MG63 (cell line): Measurements from ENCODE around the gene HAPLN3. TPM values are rescaled to one million over a fixed set of nuclear protein-coding genes. Genes with fewer than 3 reads are reported as not detected.
"Not testable (repeated sequence)": the region's sequence is repeated elsewhere in the genome, so short reads cannot be mapped to it uniquely, and the experiment has no call there.

ENCODE experiments used
- DNase-seq: peaks from one replicate; pipeline ENCODE4 v3.0.0-alpha.2; 2020
- H3K27me3 ChIP-seq: fragments of 250-450 bp; sonication (Bioruptor Pico); 2 replicates; pipeline ENCODE4 v1.5.1; 2020; ENCODE audit warnings: mild to moderate bottlenecking, moderate library complexity
- H3K36me3 ChIP-seq: fragments of 250-450 bp; sonication (Bioruptor Pico); 2 replicates; pipeline ENCODE4 v1.5.1; 2020; ENCODE audit warnings: mild to moderate bottlenecking, moderate library complexity
- H3K4me3 ChIP-seq: fragments of 250-450 bp; sonication (Bioruptor Pico); 2 replicates; pipeline ENCODE4 v1.5.1; 2020; ENCODE audit warnings: mild to moderate bottlenecking, moderate library complexity
- H3K9me3 ChIP-seq: fragments of 250-450 bp; sonication (Bioruptor Pico); 2 replicates; pipeline ENCODE4 v1.5.1; 2020; ENCODE audit warnings: mild to moderate bottlenecking, moderate library complexity
- total RNA-seq: library from RNA; depleted of rRNA; stranded (reverse); fragments of >200 nt; shearing (Covaris generic); gene quantifications from 2 replicates; pipeline ENCODE4 v1.2.3, GENCODE V29; 2014; ENCODE audit warnings: low replicate concordance; rRNA removed

Gene HAPLN3, protein sequence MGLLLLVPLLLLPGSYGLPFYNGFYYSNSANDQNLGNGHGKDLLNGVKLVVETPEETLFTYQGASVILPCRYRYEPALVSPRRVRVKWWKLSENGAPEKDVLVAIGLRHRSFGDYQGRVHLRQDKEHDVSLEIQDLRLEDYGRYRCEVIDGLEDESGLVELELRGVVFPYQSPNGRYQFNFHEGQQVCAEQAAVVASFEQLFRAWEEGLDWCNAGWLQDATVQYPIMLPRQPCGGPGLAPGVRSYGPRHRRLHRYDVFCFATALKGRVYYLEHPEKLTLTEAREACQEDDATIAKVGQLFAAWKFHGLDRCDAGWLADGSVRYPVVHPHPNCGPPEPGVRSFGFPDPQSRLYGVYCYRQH
- 0.47 and 1.7 TPM in 2 replicates for total RNA-seq

DNA sequence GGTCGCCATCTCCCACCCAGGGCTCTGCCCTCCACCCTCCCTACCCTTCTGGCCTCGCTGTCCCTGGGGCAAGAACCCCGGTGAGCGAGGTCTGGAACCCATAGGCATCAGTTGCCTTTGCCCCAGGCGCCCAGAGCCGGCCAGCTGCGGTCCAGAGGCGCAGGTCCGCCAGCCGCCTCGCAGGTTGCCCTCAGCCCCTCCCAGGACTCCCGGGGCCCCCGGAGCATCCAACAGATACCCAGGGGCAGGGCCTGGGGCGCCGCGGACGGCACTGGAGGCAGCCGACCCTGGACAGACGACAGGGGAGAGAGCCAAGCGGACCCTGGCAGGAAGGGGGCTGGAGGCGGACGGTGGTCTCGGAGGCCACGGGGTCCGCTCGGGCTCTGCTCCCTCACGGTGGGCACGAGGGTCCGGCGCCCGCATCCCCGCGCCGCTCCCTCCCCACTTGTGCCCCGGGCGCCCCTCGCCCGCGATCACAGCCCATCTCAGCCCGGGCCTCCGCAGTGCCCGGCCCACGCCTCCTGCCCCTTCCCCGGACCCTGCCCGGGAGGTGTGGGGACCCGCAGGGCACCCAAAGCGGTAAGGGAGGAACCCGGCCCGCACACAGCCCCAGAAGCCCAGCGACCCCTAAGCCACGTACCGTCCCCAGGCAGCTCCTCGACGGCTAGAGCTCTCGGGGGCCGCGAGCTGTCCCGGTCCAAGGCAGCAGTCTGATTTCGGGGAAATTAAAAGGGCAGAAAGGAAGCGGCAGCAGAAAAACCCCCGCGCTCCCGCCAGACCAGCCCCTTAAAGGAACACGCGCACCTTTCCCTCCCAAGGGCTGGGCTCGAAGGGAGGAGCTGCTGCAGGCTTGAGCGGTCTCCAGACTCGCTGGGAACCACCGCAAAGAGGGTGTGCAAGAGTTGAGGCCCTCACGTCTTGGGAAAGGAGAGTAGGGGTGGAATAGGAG lies at the start of gene HAPLN3:
Gene HAPLN3, minus strand, starts transcription at position 726 of the 949 bp plus-strand sequence. CDS start 8,246 bp downstream, outside the sequence.
- DNase-seq, result no peak
- H3K36me3 ChIP-seq, result no peaks in the 10 kb centered on the region; the same call in 1 of the 2 replicates

DNA sequence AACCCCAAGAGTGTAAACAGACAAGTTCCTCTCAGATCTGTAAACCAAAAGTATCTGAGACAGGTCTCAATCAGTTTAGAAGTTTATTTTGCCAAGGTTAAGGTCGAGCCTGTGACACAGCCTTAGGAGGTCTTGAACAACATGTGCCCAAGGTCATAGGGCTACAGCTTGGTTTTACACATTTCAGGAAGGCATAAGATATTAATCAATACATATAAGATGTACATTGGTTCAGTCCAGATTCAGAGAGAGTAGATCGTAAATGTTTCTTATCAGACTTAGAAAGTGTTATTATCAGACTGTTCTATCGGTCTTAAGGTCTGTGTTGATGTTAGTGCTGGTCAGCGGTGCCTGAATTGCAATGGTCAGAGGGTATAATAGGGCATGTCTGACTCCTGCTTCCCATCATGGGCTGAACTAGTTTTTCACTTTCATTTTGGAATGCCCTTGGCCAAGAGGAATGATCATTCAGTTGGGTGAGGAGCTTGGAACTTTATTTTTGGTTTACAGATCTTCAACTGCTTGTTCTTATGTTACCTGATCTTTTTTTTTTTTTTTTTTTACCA lies 44.8 kb upstream of the HAPLN3 start:
- no peak for DNase-seq
- no peaks in the 10 kb centered on the region for H3K36me3 ChIP-seq
- H3K4me3 ChIP-seq, result no peak overlapping the region

More for the DNA sequence above, at the start of gene HAPLN3:
- Histone ChIP-seq H3K9me3 (no peaks in the 10 kb centered on the region), H3K27me3 (0 out of 2 replicates have a peak, but pooled peaks cover 4% of the 10 kb centered on the region), H3K4me3 (peak within 1 kb of the TSS; percentile 42)

DNA sequence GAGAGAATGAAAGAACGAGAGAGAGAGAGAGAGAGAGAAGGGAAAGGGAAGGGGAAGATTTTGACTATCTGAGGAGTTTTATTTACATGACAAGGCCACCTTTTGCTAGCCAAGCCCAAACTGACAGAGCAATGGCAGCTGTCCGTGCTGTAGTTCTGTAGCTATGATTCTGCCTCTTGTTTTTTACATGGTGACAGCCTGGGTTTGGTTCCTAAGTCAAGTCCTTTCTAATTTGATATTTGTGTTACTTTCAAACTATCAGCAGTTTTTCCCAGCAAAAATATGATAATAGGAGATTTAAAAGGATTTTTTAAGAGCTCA lies 44.1 kb upstream of the HAPLN3 start:
- H3K27me3 ChIP-seq, result no peaks in the 10 kb centered on the region

More for the DNA sequence above, 44.8 kb upstream of the HAPLN3 start:
- no peaks in the 10 kb centered on the region for H3K27me3 ChIP-seq
- no peaks in the 10 kb centered on the region for H3K9me3 ChIP-seq

DNA sequence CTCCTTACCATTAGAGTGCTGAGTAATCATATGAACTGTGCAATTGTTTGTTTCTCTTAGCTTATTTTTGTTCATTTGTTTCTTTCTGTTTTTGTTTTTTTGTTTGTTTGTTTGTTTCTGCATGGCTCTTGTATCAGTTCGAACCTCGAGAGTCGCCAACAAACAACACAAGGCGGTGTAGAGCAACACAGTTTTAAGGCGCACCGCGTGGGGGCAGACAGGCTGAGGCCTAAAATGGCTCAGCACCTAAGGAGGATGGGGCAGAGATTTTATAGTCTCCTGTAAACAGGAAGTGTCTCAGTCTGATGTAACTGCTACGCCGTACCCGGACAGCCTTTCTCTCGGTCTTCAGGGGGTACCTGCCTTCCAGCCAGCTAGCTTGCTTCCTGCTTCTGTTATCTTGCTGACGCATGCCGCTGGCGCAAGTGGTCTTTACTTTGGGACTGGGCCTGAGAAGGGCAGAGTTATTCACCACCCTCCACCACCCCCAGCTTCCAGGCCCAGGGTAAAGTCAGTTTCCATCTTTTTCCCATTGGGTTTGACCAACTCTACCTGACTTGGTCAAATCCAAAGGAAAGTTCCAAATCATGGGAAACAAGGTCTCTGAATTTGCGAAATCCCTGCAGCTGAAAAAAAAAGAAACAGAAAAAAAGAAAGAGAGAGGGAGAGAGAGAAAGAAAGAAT lies 43.6 kb upstream of the HAPLN3 start:
- Histone ChIP-seq H3K9me3 (no peaks in the 10 kb centered on the region; the same call in 1 of the 2 replicates), H3K36me3 (no peaks in the 10 kb centered on the region), H3K4me3 (no peak overlapping the region), H3K27me3 (no peaks in the 10 kb centered on the region)
- no peak for DNase-seq

More for the DNA sequence above, 44.1 kb upstream of the HAPLN3 start:
- no peaks in the 10 kb centered on the region; the same call in 1 of the 2 replicates for H3K9me3 ChIP-seq
- H3K4me3 ChIP-seq, result no peak overlapping the region
- H3K36me3 ChIP-seq, result no peaks in the 10 kb centered on the region
- DNase-seq, result no peak

DNA sequence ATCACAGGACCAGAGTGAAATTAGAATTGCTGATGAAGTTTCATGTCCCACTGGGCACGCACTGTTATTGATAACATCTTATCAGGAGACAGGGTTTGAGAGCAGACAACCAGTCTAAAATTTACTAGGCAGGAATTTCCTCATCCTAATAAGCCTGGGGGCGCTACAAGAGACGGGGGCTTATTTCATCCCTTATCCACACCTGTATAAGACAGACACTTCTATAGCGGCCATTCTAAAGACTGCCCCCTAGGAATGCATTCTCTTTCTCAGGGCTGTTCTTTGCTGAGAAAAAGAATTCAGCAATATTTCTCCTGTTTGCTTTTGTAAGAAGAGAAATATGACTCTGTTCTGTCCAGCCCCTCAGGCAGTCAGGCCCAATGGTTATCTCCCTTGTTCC lies 39.1 kb upstream of the HAPLN3 start:
- not testable (repeated sequence) for H3K36me3 ChIP-seq, DNase-seq, H3K9me3 ChIP-seq, H3K4me3 ChIP-seq, H3K27me3 ChIP-seq

DNA sequence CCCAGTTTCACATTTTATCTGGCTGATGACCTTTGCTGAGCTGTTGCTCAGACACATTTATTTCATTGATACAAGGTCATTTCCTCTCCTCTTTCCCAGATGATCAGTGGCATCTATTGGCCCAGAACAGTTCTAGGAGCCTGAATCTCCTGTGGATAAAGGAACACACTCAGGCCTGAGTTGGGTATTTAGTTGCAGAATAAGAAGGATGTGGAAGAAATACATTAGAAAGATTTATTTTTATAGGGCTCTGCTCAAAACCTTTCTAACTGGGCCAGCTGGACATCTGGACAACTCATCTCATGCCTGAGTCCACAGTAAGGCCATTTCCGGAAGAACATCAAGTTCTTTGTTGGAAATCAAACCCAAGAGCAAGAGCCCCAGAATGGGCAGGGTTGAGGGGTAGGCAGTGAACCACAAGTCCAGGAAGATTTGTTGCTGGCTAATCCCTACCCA lies 37.6 kb upstream of the HAPLN3 start:
- peaks cover 8% of the 10 kb centered on the region for H3K9me3 ChIP-seq
- no peaks in the 10 kb centered on the region for H3K27me3 ChIP-seq
- H3K36me3 ChIP-seq, result no peaks in the 10 kb centered on the region
- no peak for DNase-seq
- no peak overlapping the region for H3K4me3 ChIP-seq

DNA sequence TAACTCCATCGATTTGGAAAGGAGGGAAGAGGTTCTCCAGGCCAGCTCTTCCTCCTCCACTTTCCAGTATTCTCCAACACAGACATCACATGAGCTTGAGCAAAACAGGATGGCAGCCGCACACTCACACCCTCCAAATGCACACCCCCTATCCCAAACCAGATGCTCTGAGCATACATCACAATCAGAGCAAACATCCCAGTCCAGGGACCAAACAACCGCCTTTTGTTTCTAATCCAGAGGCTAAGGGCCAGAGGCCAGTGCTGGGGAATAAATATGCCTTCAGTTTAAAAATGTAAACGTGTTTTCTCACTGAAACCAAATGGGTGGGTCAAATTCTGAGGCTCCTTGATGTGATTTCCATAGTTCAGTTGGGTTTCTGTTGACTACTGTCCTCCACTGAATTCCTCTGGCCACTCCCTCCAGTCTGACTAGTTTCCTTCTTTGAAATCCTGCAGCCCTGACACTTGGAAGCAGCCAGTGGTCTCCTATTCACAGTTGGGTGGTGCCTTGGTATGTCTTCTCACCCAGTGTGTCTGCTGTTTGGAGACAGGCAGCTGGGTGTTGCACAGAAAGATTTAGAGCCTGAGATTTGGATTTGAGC lies 37.0 kb upstream of the HAPLN3 start:
- DNase-seq, result no peak
- Histone ChIP-seq H3K27me3 (no peaks in the 10 kb centered on the region), H3K9me3 (peaks cover 8% of the 10 kb centered on the region), H3K36me3 (no peaks in the 10 kb centered on the region), H3K4me3 (no peak overlapping the region)

DNA sequence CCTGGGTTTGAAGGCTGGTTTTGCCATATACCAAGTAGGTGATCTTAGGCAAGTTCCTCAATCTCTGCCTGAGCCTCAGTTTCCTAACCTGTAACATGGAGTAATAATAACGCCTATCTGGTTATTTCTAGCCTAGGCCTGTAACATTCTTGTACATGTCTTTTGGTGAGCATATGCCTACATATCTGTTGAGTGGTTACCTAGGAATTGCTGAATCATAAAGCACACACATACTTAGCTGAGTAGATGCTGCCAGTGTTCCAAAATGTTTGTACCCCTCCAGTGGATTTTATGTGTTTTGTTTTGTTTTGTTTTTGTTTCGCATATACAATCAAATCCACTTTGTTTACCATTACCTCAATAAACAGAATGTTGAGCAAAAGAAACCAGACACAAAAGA lies 35.2 kb upstream of the HAPLN3 start:
- DNase-seq, result no peak
- Histone ChIP-seq H3K4me3 (no peak overlapping the region), H3K27me3 (no peaks in the 10 kb centered on the region), H3K36me3 (no peaks in the 10 kb centered on the region), H3K9me3 (peaks cover 8% of the 10 kb centered on the region)

DNA sequence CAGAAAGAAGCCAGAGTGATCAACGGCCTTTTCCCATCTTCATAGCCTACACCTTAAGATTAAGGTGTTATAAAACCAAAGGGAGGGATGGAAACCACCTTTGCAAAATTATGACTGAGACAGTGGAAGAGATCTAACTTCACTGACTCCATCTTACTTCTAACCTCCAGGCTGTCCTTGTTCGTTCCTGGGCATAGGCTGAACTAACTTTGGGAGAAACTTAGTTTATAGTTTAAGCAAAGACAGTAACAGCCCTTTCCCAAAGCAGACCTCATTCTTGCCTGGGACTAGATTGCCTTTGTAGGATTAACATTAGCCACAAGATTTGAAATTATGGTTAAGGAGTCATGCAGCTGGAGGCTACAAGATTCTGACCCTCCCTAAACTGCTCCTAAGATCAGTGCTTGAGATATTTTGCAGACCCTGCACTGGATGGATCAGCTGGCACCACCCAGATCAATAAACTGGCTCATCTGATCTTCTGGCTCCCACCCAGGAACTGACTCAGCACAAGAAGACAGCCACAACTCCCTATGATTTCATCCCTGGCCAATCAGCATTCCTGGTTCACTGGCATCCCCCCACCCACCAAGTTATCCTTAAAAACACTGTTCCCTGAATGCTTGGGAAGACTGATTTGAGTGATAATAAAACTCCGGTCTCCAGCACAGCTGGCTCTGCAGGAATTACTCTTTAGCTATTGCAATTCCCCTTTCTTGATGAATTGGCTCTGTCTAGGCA lies 34.2 kb upstream of the HAPLN3 start:
- H3K9me3 ChIP-seq, H3K27me3 ChIP-seq, H3K4me3 ChIP-seq, H3K36me3 ChIP-seq: not testable (repeated sequence)
- DNase-seq, result peak; percentile 31

DNA sequence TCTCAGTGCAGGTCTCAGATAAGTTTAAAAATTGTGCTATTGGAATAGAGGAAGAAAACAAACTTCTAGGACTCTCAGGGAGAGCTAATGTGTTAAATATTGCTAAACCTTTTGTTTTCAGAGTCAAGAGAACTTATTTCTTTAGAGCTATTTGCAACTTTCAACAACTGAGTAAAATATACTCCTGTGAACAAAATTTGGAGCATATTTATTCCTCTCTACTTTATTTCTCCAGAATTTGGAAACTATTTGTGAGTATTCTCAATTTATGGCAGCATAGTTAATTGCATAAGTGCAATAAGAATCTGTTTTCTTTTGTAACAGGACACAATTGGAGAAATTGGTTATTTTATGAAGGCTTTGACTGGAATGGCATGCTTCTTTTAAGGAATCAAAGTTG lies 32.8 kb upstream of the HAPLN3 start:
- H3K9me3 ChIP-seq, result not testable (repeated sequence)

DNA sequence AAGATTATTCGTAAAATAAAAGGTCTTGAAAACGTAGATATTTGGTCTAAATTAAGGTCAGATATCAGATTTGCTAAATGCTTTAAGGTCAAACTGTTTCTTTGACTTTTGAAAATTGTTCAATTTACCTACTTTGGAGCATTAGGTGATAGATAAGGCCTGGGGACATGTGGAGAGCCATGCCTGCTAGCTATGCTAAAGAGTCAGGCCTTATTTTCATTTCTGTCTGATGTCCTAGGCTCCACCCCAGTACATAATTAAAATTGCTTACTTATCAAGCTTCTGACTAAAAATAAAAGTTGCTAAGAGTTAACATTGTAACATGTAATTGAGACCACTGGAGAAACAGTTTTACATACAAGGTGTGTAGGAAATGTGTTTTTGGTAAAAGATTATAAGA lies 30.3 kb upstream of the HAPLN3 start:
- not testable (repeated sequence) for DNase-seq, H3K27me3 ChIP-seq

More for the DNA sequence above, 32.8 kb upstream of the HAPLN3 start:
- not testable (repeated sequence) for DNase-seq, H3K36me3 ChIP-seq, H3K4me3 ChIP-seq, H3K27me3 ChIP-seq

DNA sequence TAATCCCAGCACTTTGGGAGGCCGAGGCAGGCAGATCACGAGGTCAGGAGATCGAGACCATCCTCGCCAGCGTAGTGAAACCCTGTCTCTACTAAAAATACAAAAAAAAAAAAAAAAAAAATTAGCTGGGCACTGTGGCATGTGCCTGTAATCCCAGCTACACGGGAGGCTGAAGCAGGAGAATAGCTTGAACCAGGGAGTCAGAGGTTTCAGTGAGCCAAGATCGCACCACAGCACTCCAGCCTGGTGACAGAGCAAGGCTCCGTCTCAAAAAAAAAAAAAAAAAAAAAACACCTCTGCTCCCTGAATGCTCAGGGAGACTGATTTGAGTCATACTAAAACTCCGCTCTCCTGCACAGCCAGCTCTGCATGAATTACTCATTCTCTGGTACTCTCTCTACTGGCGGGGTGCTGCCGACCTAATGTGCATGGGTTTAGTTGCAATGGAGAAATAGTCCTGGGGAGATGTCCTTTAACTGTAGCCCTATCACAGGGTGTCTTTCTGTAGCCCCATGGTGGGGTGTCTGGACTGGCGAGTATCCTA lies 25.6 kb upstream of the HAPLN3 start:
- not testable (repeated sequence) for H3K4me3 ChIP-seq, H3K36me3 ChIP-seq, H3K27me3 ChIP-seq, H3K9me3 ChIP-seq
- peak; percentile 78 for DNase-seq

More for the DNA sequence above, 30.3 kb upstream of the HAPLN3 start:
- H3K4me3 ChIP-seq, H3K9me3 ChIP-seq, H3K36me3 ChIP-seq: not testable (repeated sequence)

DNA sequence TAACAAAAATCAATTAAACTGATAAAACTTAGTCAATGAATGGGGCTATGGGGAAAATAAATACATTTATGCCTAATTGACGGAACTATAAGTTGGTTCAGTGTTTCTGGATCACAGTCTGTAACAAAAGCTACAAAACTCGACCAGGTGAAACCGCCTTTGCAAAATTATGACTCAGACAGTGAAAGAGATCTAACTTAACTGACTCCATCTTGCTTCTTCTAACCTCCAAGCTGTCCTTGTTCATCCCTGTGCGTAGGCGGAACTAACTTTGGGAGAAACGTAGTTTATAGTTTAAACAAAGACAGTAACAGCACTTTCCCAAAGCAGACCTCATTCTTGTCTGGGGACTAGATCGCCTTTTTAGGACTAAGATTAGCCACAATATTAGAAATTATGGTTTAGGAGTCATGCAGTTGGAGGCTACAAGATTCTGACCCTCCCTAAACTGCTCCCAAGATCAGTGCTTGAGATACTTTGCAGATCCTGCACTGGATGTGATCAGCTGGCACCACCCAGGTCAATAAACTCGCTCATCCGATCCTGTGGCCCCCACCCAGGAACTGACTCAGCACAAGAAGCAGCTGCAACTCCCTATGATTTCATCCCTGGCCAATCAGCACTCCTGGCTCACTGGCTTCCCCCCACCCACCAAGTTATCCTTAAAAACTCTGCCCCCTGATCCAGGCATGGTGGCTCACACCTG lies 25.0 kb upstream of the HAPLN3 start:
- peak; percentile 95 for DNase-seq
- Histone ChIP-seq H3K4me3 (no peak overlapping the region), H3K27me3 (no peaks in the 10 kb centered on the region), H3K36me3 (no peaks in the 10 kb centered on the region), H3K9me3 (no peaks in the 10 kb centered on the region)

DNA sequence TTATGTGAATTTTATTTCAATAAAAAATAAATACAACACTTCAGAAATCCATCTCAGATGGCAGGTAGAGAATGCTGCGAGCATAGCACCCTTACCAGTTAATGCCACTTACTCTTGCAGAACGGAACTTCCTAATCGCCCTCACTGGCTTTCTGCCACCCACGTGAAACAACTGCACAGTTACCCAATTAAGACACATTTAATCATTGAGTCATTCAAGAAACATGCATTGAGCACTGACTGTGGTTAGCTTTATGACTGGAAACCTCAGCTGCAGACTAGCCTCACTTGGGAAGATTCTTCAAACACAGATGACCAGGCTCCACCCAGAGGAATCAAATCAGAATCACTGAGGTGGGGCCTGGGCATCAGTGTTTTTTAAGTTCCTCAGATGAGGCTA lies 23.4 kb upstream of the HAPLN3 start:
- no peak overlapping the region for H3K4me3 ChIP-seq

DNA sequence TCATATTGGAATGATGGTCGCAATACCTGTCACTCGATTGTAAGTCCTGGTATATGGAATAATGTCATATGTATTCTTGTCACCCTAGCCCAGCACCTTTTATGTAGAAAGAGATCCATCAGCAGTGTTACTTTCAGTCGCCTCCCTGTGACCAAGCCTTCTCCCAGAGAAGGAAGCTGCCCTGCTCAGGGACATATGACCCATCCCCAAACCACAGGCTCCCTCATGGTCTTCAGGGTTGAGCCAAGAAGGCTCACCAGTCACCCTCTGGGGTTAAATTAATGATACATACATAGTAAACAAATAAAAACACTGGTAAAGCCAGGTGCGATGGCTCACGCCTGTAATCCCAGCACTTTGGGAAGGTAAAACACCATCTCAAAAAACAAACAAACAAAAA lies 22.4 kb upstream of the HAPLN3 start:
- Histone ChIP-seq H3K4me3 (no peak overlapping the region), H3K9me3 (no peaks in the 10 kb centered on the region)

More for the DNA sequence above, 23.4 kb upstream of the HAPLN3 start:
- no peaks in the 10 kb centered on the region for H3K9me3 ChIP-seq
- peak; percentile 91 for DNase-seq
- no peaks in the 10 kb centered on the region for H3K36me3 ChIP-seq
- no peaks in the 10 kb centered on the region for H3K27me3 ChIP-seq

More for the DNA sequence above, 22.4 kb upstream of the HAPLN3 start:
- no peaks in the 10 kb centered on the region for H3K36me3 ChIP-seq
- DNase-seq, result no peak
- no peaks in the 10 kb centered on the region for H3K27me3 ChIP-seq
